NCI-H82 treated with DMSO at 0.1 percent for 48 hours (cell line): ENCODE data around the gene GFAP.
A peak's percentile ranks its signal among the peaks of the same experiment; 100 is the strongest.
"Not testable (repeated sequence)": the region's sequence is repeated elsewhere in the genome, so short reads cannot be mapped to it uniquely, and the experiment has no call there.

Experiments used
- DNase-seq: peaks from one replicate; lab custom pipeline; 2025; ENCODE audit not compliant: unreplicated experiment; lab: John Stamatoyannopoulos, UW

Gene GFAP

GRCh38 chr17:44915321-44915726, at the start of gene GFAP:
Gene GFAP (minus strand): TSS chr17:44915500. CDS start chr17:44915486, 14 bp downstream.
- no peak for DNase-seq

- no peak for DNase-seq
Observed at GRCh38 chr17:44961921-44962350, 46.6 kb upstream of the GFAP start.

- DNase-seq, result no peak
Observed at GRCh38 chr17:44960691-44961090, 45.4 kb upstream of the GFAP start.

DNA sequence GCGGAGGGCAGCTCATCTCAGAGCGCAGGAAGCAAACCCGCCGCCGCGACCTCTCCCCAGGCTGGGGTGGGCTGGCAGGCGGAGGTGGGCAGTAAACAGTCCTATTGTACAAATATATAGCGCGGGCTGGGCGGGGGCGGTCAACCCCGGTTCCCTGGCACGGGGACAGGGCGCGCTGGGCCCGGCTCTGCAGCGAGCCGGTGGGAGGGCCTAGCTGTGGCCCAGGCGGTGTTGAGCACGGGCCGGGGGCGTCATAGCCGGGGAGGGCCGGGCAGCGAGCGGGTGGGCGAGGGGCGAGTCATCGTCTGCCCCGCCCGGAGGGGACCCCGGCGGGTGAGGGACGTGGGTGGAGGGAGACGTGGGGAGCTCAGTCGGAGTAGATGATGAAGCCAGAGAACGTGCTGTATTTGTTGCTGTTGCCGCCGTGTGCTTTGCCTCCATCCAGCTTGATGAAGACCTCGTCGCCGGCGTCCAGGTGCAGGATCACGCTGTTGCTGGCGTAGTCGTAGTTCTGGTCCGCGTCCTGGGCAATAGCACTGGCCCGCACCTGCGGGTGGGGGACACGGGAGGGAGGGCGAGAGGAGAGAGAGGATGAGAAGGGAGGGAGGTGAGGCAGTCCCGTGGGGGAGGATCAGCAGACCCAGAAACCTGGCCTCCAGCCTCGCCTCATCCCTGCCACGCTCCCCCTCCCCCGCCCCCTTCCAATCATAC, 44.7 kb upstream of the GFAP start:
- DNase-seq, result no peak

- DNase-seq, result peak; percentile 55
Observed at GRCh38 chr17:44956998-44957981, 42.0 kb upstream of the GFAP start.

DNA sequence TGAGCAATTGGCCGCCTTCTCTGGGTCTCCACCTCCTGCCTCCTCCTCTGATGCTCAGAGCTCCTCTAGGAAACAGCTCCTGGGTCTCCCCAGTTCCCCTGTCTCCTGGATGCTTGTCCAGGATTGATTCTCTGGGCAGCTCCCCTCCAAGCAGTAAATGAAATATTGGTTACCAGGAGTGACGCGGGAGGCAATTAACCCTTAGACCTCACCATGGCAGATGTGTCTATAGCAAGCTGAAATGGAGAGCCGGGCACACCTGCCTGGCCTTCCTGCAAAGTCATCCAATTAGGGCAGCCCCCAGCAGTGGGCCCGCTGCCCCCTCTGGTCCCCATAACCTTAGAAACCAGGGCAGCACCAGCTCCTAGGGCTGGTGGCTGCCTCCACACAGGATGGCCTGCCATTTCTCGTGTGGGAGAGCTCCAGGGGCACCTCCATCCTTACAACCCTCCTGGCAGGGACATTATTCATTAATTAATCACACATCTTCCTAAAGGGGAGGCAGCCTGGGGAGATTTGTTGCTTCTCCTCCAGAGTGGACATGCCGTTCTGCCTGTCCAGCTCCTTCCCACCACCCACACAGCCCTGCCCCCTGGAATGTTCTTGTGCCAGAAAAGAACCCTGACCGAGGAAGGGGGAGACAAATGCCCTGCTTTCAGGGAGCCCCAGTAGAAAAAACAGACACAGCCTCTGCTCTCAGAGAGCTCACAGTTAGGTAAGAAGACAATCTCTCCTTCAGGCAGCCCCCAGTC, 40.5 kb upstream of the GFAP start:
- DNase-seq, result no peak

DNA sequence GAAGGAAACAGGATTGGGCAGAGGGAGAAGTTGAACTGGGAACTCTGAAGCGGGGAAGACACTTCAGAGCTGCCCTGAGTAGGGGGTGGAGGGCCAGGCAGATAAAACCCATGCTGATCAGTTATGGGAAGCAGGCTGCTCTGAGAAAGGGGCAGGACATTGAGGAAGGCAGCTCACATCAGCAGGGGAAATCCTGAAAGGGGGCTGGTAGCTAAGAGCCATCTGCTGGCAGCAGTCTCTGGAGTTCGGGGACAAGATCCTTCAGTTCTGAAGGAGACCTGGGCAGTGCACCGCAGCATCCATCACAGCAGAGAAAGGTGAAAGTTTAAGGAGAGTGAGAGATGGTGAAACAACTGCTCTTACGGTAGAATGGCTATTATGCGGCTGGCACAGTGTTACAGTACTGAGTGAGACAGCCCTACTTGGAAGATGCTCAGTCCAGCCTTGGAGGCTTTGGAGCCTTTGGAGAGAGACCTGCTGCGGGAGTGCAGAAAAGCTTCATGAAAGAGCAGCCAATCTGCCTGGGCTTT, 37.7 kb upstream of the GFAP start:
- DNase-seq, result no peak

- no peak for DNase-seq
Observed at GRCh38 chr17:44948315-44948795, 33.1 kb upstream of the GFAP start.

DNA sequence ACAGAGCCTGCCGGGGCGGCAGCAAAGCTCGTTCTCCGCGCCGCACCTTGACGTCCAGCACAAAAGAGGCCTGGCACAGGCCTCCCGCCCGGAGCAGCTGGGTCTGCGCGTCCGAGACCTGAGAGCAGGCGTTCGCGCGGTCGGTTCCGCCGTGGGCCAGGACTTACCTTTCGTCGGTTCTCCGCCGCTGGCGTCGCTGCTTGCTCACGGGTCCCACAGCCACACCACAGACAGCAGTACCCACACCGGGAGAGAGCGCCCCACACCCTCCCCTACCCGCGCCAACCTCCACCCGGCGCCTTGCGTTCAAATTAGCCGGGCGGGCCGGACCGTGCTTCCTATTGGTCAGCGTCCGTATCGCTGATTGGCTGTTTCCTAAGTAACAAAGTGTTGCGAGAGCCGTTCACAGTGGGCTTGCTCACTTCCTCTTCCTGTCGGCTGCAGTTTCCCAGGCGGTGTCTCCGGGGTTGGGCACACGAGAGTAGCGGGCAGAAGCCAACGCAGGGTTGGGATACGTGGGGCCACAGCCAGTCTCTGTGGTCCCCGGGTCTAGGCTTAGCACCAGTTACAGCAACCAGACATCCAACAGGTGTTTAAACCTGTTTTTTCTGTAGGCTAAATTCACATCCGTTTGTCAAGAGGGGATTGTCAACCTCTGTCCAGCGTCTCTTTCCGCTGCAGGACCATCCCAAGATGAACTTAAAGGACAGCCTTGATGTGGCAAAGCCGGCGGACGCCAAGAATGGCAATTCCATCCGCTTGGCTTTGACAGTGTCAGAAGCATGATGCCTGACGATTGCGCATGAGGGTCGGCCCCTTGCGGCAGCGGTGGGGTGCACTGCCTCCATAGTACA, 32.4 kb upstream of the GFAP start, which contains the start of gene KIF18B:
Gene KIF18B (minus strand): TSS at position 313 of the 854 bp plus-strand sequence. CDS start 11,429 bp downstream, outside the sequence.
- DNase-seq, result peak; percentile 94

DNA sequence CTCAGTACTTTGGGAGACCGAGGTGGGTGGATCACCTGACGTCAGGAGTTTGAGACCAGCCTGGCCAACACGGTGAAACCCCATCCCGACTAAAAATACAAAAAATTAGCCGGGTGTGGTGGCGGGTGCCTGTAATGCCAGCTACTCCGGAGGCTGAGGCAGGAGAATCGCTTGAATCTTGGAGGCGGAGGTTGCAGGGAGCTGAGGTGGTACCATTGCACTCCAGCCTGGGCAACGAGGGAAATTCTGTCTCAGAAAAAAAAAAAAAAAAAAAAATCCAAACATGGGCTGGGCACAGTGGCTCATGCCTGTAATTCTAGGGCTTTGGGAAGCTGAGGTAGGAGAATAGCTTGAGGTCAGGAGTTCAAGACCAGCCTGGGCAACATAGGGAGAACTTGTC, 30.4 kb upstream of the GFAP start:
- DNase-seq, result not testable (repeated sequence)

- no peak for DNase-seq
Observed at GRCh38 chr17:44942456-44942855, 27.2 kb upstream of the GFAP start.

GRCh38 chr17:44941712-44942331, 26.5 kb upstream of the GFAP start:
- DNase-seq, result peak; percentile 26

DNA sequence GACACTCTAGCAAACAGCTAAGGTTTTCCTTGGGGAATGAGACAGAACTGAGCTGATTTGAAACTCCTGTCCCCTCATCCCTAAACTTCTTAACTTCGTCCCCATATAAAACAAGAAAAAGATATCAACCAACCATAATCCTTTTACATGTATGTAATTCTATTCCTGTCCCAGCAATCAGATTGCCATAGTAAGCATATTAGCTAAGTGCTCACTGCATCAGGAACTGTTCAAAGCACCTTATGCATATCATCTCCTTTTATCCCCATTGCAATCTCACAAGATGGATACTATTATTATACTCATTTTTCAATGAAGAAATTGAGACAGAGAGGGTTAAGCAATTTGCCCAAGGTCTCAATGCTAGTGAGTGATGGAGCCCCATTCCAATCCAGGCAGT, 25.5 kb upstream of the GFAP start:
- DNase-seq, result peak; percentile 19

DNA sequence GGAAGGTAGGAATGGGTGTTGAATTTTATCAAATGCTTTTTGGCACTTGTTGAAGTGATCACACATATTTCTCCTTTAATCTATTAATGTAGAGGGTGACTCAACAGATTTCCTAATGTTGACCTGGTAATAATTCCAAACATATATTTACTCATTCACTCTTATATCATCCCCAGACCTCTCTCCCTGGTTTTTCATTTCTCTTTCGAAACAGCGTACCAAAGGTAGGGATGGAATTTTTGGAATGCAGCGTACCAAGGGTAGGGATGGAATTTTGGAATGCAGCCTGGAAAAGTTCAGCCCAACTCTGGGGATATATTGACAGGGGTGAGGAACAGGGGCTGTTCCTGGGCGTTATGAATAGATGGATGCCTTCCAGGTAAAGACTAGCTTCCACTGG, 25.0 kb upstream of the GFAP start:
- no peak for DNase-seq

DNA sequence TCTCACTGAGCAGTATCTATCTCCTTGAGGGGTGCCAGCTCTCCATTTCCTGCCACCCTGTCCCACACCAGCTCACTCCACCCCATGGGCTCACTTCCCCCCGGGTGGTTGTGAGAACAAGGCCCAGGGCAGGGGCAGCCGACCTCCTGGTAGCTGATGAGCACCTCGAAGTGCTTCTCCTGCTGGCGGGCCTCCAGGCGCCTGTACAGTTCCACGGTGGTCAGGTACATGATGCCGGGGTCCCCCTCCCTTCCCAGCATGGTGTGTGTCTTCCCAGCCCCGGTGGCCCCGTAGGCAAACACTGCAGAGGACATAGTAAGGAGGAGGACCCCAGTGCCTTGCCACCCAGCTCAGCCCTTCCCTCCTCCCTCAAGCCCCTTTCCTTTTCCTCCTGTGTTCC, 19.8 kb upstream of the GFAP start:
- DNase-seq, result no peak

GRCh38 chr17:44934745-44935105, 19.4 kb upstream of the GFAP start:
- DNase-seq, result no peak

DNA sequence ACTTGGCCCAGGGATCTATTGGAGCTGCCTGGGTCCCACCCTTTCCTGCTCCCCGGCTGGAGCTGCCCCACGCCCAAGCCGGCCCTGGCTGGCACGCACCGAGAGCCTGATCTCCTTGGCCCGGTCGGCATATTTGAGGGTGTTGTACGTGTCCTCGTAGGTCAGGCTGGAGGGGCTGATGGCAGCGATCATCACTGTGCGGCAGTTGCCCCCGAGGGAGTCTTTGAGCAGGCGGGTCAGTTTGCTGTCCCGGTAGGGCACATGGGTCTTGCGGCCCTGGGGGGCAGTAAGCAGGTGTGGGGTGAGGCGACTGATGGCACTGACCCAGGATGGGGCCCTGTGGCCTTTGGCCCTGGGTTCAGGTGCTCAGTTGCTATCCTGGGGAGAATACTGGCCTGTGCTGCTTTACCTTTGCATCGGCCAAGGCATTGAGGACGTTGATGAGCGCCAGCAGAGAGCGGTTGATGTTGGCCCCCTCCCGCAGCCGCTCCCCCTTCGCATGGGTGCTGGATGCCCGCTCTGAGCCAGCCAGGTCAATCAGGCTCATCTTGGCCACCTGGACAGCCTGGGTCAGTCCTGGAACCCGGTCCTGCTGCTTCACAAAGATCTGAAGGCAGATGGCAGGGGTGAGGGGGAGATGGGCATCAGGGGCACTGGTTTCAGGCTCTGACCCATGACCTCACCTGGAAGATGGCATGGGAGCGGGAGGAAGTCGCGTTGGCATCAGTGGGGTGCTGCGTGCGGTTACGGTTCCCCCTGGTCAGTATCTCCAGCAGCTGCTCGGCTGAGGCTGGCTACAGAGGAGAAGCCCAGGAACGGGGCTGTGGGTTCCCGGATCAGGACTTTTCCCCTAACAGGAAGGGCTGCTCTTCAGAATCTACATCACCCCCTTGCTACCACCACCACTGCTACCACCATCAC, 18.8 kb upstream of the GFAP start:
- DNase-seq, result no peak

GRCh38 chr17:44932787-44933097, 17.4 kb upstream of the GFAP start:
- DNase-seq, result no peak
